HG03159 (cell line): ENCODE results near the gene SZRD1.
"Not testable (repeated sequence)": the region's sequence is repeated elsewhere in the genome, so short reads cannot be mapped to it uniquely, and the experiment has no call there.

Source experiments
- ATAC-seq: cut with Tn5 transposase; IDR thresholded peaks from one replicate; pipeline ENCODE4 v1.9.1; 2021; ENCODE audit warnings: mild to moderate bottlenecking, moderate library complexity; ENCODE audit not compliant: unreplicated experiment

SZRD1 gene

GRCh38 chr1:16366722-16367257 lies at the start of gene SZRD1:
SZRD1 (plus strand) TSS chr1:16367242; CDS start chr1:16367258, 16 bp downstream.
- ATAC-seq: peak; percentile 78

- no peak for ATAC-seq
Observed at GRCh38 chr1:16318555-16318954, 48.5 kb upstream of the SZRD1 start.

GRCh38 chr1:16321176-16321867 lies 45.7 kb upstream of the SZRD1 start:
- no peak for ATAC-seq

- no peak for ATAC-seq
Observed at GRCh38 chr1:16324456-16324890, 42.6 kb upstream of the SZRD1 start.

- no peak for ATAC-seq
Observed at GRCh38 chr1:16326833-16327404, 40.1 kb upstream of the SZRD1 start.

GRCh38 chr1:16334655-16335340 lies 32.2 kb upstream of the SZRD1 start:
- ATAC-seq: no peak

GRCh38 chr1:16338961-16339360 lies 28.1 kb upstream of the SZRD1 start:
- ATAC-seq: no peak

GRCh38 chr1:16340673-16341072 lies 26.4 kb upstream of the SZRD1 start:
- no peak for ATAC-seq

- ATAC-seq: no peak
Observed at GRCh38 chr1:16342331-16343062, 24.5 kb upstream of the SZRD1 start.

- not testable (repeated sequence) for ATAC-seq
Observed at GRCh38 chr1:16343276-16343675, 23.8 kb upstream of the SZRD1 start.

GRCh38 chr1:16348414-16349182 lies 18.4 kb upstream of the SZRD1 start:
- ATAC-seq: no peak

- ATAC-seq: no peak
Observed at GRCh38 chr1:16349847-16350406, 17.1 kb upstream of the SZRD1 start.

GRCh38 chr1:16351456-16351993 lies 15.5 kb upstream of the SZRD1 start:
- no peak for ATAC-seq

- ATAC-seq: peak; percentile 80
Observed at GRCh38 chr1:16351994-16352841, 14.8 kb upstream of the SZRD1 start, which contains the start of gene FBXO42. FBXO42 (minus strand) TSS chr1:16352480; CDS start chr1:16315418, 37,062 bp downstream.

GRCh38 chr1:16352842-16353535 lies 14.1 kb upstream of the SZRD1 start:
- no peak for ATAC-seq

- no peak for ATAC-seq
Observed at GRCh38 chr1:16354619-16355018, 12.4 kb upstream of the SZRD1 start.

GRCh38 chr1:16356867-16357266 lies 10.2 kb upstream of the SZRD1 start:
- ATAC-seq: no peak

GRCh38 chr1:16365146-16365498 lies 1.9 kb upstream of the SZRD1 start:
- not testable (repeated sequence) for ATAC-seq
